LNCaP clone FGC (cell line): Measurements from ENCODE around the gene P3H3.
"Not testable (repeated sequence)": the region's sequence is repeated elsewhere in the genome, so short reads cannot be mapped to it uniquely, and the experiment has no call there.

Source experiments
- DNase-seq: peaks from one replicate; pipeline ENCODE4 v3.0.0-alpha.2; 2011; ENCODE audit warnings: low read depth
- H3K4me3 ChIP-seq: 2 replicates; pipeline ENCODE4 v1.5.1; 2011; ENCODE audit warnings: mild to moderate bottlenecking, low read depth, low read length, control low read depth
- CTCF ChIP-seq: IDR thresholded peaks from 2 replicates; pipeline ENCODE4 v1.5.1; 2012; ENCODE audit warnings: mild to moderate bottlenecking; ENCODE audit not compliant: control insufficient read depth, insufficient read depth; ENCODE audit errors: extremely low read depth

The P3H3 gene

GRCh38 chr12:6866163-6866919 lies 38.1 kb downstream of the P3H3 start:
- no peak for TF ChIP-seq CTCF
- H3K4me3 ChIP-seq: peak overlapping the region; percentile 99
- no peak for DNase-seq

- TF ChIP-seq CTCF: no peak
- DNase-seq: no peak
- peak overlapping the region; percentile 99 for H3K4me3 ChIP-seq
These were observed 38.8 kb downstream of the P3H3 start for GRCh38 chr12:6866920-6867412.

GRCh38 chr12:6867413-6868210 lies 39.4 kb downstream of the P3H3 start, which contains the start of gene TPI1:
TPI1 (plus strand) TSS chr12:6867531; CDS start chr12:6867567, 36 bp downstream.
- H3K4me3 ChIP-seq: peak within 1 kb of the TSS; percentile 99
- TF ChIP-seq CTCF: no peak
- DNase-seq: no peak

GRCh38 chr12:6868211-6869048 lies 40.2 kb downstream of the P3H3 start:
- peak overlapping the region; percentile 99 for H3K4me3 ChIP-seq

GRCh38 chr12:6869049-6870021 lies 41.1 kb downstream of the P3H3 start:
- no peak for DNase-seq
- peak; percentile 80 for TF ChIP-seq CTCF
- H3K4me3 ChIP-seq: peak overlapping the region; percentile 99

More at GRCh38 chr12:6868211-6869048, 40.2 kb downstream of the P3H3 start:
- TF ChIP-seq CTCF: 0 out of 2 replicates have a peak, but pooled peaks have one; percentile 28
- DNase-seq: no peak

- DNase-seq, H3K4me3 ChIP-seq: not testable (repeated sequence)
These were observed 42.1 kb downstream of the P3H3 start for GRCh38 chr12:6870304-6870703.
